GM12891 (cell line): ENCODE results near the gene PTPRD.

Experiments used
- DNase-seq: peaks from one replicate; pipeline ENCODE4 v3.0.0; 2011; ENCODE audit warnings: low spot score; ENCODE audit not compliant: insufficient read length
- FAIRE-seq: peaks from 2 replicates; lab custom pipeline; 2011; peaks lifted over from hg19 to GRCh38; lab: Jason Lieb, UNC
- PAX5 ChIP-seq: IDR thresholded peaks from 2 replicates; pipeline ENCODE4 v1.6.1; 2011; ENCODE audit warnings: low read length, moderate library complexity, mild to moderate bottlenecking; ENCODE audit not compliant: insufficient read depth, severe bottlenecking
- POLR2A ChIP-seq: IDR thresholded peaks from 2 replicates; pipeline ENCODE4 v1.6.1; 2011; ENCODE audit warnings: low read depth, low read length, control low read depth
- POLR2AphosphoS5 ChIP-seq: IDR thresholded peaks from 2 replicates; pipeline ENCODE4 v1.6.1; 2011; ENCODE audit warnings: low read depth, low read length, control low read depth
- POU2F2 ChIP-seq: IDR thresholded peaks from 2 replicates; pipeline ENCODE4 v1.6.1; 2011; ENCODE audit warnings: low read depth, mild to moderate bottlenecking, control low read depth, low read length, moderate library complexity
- SPI1 ChIP-seq: IDR thresholded peaks from 2 replicates; pipeline ENCODE4 v1.6.1; 2011; ENCODE audit warnings: low read depth, low read length, control low read depth
- TAF1 ChIP-seq: IDR thresholded peaks from 2 replicates; pipeline ENCODE4 v1.6.1; 2011; ENCODE audit warnings: low read depth, low read length, control low read depth

Gene PTPRD

GRCh38 chr9:10282084-10282483, 330.7 kb downstream of the PTPRD start:
- TF ChIP-seq POLR2AphosphoS5 (no peak), TAF1 (no peak), POU2F2 (no peak), POLR2A (no peak), PAX5 (no peak), SPI1 (no peak)

GRCh38 chr9:10274988-10275387, 337.8 kb downstream of the PTPRD start:
- DNase-seq (no peak), FAIRE-seq (no peak)
- no peak for TF ChIP-seq SPI1
- TF ChIP-seq POLR2A, result no peak
- no peak for TF ChIP-seq TAF1
- TF ChIP-seq POU2F2, result no peak
- TF ChIP-seq PAX5, result no peak
- TF ChIP-seq POLR2AphosphoS5, result no peak

More at GRCh38 chr9:10282084-10282483, 330.7 kb downstream of the PTPRD start:
- DNase-seq (no peak), FAIRE-seq (no peak)

- FAIRE-seq (no peak), DNase-seq (no peak)
- TF ChIP-seq SPI1, result no peak
- TF ChIP-seq POLR2A, result no peak
- TF ChIP-seq POU2F2, result no peak
- no peak for TF ChIP-seq TAF1
- no peak for TF ChIP-seq POLR2AphosphoS5
- TF ChIP-seq PAX5, result no peak
Observed at GRCh38 chr9:10274175-10274574, 338.6 kb downstream of the PTPRD start.

GRCh38 chr9:10272830-10273229, 340.0 kb downstream of the PTPRD start:
- TF ChIP-seq TAF1 (no peak), PAX5 (no peak), SPI1 (no peak), POLR2AphosphoS5 (no peak)
- FAIRE-seq (no peak), DNase-seq (no peak)

- DNase-seq, result peak; percentile 4
- no peak for FAIRE-seq
- TF ChIP-seq POLR2A, result no peak
- TF ChIP-seq POU2F2, result no peak
- no peak for TF ChIP-seq PAX5
- TF ChIP-seq TAF1, result no peak
- TF ChIP-seq SPI1, result no peak
- TF ChIP-seq POLR2AphosphoS5, result no peak
Observed at GRCh38 chr9:10268531-10269485, 344.0 kb downstream of the PTPRD start.

- FAIRE-seq (no peak), DNase-seq (no peak)
- TF ChIP-seq TAF1, result no peak
- TF ChIP-seq PAX5, result no peak
- no peak for TF ChIP-seq POU2F2
- TF ChIP-seq POLR2A, result no peak
- no peak for TF ChIP-seq POLR2AphosphoS5
- TF ChIP-seq SPI1, result no peak
Observed at GRCh38 chr9:10265153-10265631, 347.6 kb downstream of the PTPRD start.

- FAIRE-seq, result no peak
- TF ChIP-seq TAF1, result no peak
- TF ChIP-seq POU2F2, result no peak
- TF ChIP-seq POLR2AphosphoS5, result no peak
- TF ChIP-seq SPI1, result no peak
- TF ChIP-seq POLR2A, result no peak
- TF ChIP-seq PAX5, result no peak
- DNase-seq, result no peak
Observed at GRCh38 chr9:10260501-10260900, 352.3 kb downstream of the PTPRD start.

GRCh38 chr9:10259668-10260067, 353.1 kb downstream of the PTPRD start:
- DNase-seq (no peak), FAIRE-seq (no peak)
- no peak for TF ChIP-seq SPI1
- no peak for TF ChIP-seq POLR2A
- TF ChIP-seq TAF1, result no peak

GRCh38 chr9:10255758-10256157, 357.0 kb downstream of the PTPRD start:
- DNase-seq (no peak), FAIRE-seq (no peak)
- no peak for TF ChIP-seq POLR2AphosphoS5

GRCh38 chr9:10254338-10254737, 358.5 kb downstream of the PTPRD start:
- no peak for DNase-seq
- no peak for FAIRE-seq
- no peak for TF ChIP-seq TAF1
- TF ChIP-seq SPI1, result no peak
- TF ChIP-seq POLR2A, result no peak
- no peak for TF ChIP-seq POU2F2
- no peak for TF ChIP-seq POLR2AphosphoS5
- no peak for TF ChIP-seq PAX5
